Cerebellar nuclear complex (tissue), 1 donor: ENCODE data around the gene SEC24D.

Experiments used
- DNase-seq, 2 experiments: peaks; one replicate each; lab custom pipeline; 2025; lab: John Stamatoyannopoulos, UW

The SEC24D gene

GRCh38 chr4:118842055-118842454 is 6.1 kb upstream of the SEC24D start:
- DNase-seq, result no peak

GRCh38 chr4:118839221-118839927 is 3.4 kb upstream of the SEC24D start:
- no peak for DNase-seq

GRCh38 chr4:118837121-118837507 is 1.2 kb upstream of the SEC24D start:
- DNase-seq, result no peak

GRCh38 chr4:118836301-118837120 is 585 bp upstream of the SEC24D start:
- DNase-seq, result no peak

- no peak for DNase-seq
Measured at GRCh38 chr4:118834960-118835569, 861 bp downstream of the SEC24D start.

- no peak for DNase-seq
Measured at GRCh38 chr4:118834070-118834469, 1.9 kb downstream of the SEC24D start.

GRCh38 chr4:118833192-118833820 is 2.6 kb downstream of the SEC24D start:
- DNase-seq, result no peak

GRCh38 chr4:118829107-118829506 is 6.8 kb downstream of the SEC24D start:
- no peak for DNase-seq

GRCh38 chr4:118826723-118827444 is 9.0 kb downstream of the SEC24D start:
- DNase-seq, result no peak

GRCh38 chr4:118825799-118826198 is 10.1 kb downstream of the SEC24D start:
- no peak for DNase-seq

- DNase-seq, result no peak
Measured at GRCh38 chr4:118824141-118824540, 11.8 kb downstream of the SEC24D start.

GRCh38 chr4:118823471-118823870 is 12.5 kb downstream of the SEC24D start:
- DNase-seq, result peak; percentile 35 to 84

GRCh38 chr4:118821590-118822293 is 14.2 kb downstream of the SEC24D start:
- DNase-seq, result no peak

GRCh38 chr4:118817178-118817930 is 18.6 kb downstream of the SEC24D start:
- DNase-seq, result no peak

GRCh38 chr4:118816538-118817177 is 19.3 kb downstream of the SEC24D start:
- no peak for DNase-seq

- DNase-seq, result no peak
Measured at GRCh38 chr4:118814891-118815290, 21.0 kb downstream of the SEC24D start.

GRCh38 chr4:118814058-118814457 is 21.9 kb downstream of the SEC24D start:
- DNase-seq, result no peak

GRCh38 chr4:118813561-118813960 is 22.4 kb downstream of the SEC24D start:
- DNase-seq, result no peak

- no peak for DNase-seq
Measured at GRCh38 chr4:118811832-118812231, 24.1 kb downstream of the SEC24D start.
